Activated CD4-positive, alpha-beta T cell treated with anti-CD3 and anti-CD28 coated beads for 1 hour (primary cell): ENCODE measurements around the gene IGF1R.

Experiments used
- DNase-seq: peaks from one replicate; pipeline ENCODE4 v3.0.0-alpha.2; 2020

IGF1R gene

DNA sequence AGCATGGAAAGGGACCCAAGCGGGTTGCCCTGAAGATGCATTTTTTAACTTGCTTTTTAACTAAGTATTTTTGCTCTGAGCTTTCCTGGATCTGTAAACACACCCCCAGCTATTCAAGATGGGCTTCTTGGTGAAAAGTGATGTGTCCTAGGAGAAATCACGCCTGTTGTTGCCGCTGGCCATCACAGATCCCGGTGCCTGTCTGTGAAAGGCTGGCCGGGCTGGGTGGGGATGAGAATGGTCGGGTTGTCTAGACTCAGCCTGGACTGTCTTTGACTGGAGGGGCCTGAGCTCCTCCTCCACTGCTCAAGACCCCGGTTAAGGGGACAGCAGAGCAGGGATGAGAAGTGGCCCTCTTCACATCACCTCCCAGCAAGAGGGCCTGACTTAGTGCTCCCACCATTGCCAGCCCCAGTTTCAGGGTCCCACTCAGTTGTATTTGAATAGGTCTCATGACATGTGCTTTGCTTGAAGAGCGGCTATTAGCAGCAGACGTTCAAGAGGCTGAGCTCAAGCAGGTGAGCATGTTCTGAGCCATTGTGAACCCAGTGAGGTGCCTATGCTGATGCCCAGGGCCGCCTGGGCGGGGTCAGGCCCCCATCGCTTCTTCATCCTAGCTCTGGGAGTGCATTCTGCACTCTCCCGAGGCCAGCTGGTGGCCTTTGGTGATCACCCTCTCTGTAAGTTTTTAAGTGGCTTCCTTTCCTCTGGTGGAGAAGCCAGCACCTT is 79.9 kb downstream of the IGF1R start:
- no peak for DNase-seq

- DNase-seq: no peak
Measured at GRCh38 chr15:98728811-98729160, 80.4 kb downstream of the IGF1R start.

- DNase-seq: no peak
Measured at GRCh38 chr15:98729446-98730042, 81.2 kb downstream of the IGF1R start.

GRCh38 chr15:98730860-98731711 is 82.7 kb downstream of the IGF1R start:
- no peak for DNase-seq

DNA sequence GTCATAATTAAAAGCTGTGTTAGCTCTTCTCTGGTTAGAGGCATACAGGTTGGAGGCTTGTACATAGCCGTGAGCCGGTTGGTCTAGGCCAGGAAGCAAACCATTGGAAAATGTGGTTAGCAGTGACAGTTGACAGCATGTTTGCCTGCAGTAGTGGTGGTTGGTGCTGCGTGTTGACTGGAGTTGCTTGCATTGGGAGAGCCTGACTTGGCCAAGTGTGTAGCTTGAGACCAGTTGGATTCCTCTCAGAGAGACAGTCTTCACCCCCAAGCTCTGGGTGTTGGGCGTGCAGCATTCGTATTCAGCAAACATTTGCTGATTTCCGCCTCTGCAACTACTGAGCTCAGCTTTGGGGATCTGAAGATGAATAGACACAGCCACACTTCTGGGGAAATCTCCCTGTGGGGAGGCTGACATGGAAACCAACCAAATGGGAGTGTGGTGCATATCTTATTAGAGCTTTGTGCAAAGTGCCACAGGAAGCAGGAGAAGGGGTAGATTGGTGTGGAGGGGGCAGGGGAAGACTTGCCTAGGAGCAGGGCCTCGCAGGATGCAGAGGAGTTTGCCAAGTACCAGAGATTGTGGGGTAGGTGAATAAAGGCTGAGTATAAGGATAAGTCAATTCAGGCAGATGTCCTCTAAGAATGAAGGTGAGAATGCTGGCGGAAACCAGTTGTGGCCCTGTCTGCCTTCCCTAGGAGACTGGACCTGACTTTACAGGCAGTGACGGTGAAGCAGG is 83.5 kb downstream of the IGF1R start:
- no peak for DNase-seq

DNA sequence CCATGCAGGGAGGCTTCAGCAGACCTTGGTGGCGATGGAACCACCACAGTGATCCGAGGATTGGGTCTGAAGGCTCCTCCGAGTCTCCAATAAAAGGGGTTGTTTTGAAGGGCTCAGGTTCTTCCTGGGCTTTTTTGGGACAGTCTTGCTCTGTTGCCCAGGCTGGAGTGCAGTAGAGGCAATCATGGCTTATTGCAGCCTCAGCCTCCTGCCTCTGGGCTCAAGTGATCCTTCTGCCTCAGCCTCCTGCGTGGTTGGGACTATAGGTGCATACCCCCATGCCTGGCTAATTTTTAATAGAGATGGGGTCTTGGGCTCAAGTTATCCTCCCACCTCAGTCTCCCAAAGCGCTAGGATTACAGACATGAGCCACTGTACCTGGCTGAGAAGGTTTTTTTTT is 84.8 kb downstream of the IGF1R start:
- no peak for DNase-seq

GRCh38 chr15:98734466-98735199 is 86.3 kb downstream of the IGF1R start:
- no peak for DNase-seq

GRCh38 chr15:98735304-98735703 is 87.0 kb downstream of the IGF1R start:
- DNase-seq: no peak

DNA sequence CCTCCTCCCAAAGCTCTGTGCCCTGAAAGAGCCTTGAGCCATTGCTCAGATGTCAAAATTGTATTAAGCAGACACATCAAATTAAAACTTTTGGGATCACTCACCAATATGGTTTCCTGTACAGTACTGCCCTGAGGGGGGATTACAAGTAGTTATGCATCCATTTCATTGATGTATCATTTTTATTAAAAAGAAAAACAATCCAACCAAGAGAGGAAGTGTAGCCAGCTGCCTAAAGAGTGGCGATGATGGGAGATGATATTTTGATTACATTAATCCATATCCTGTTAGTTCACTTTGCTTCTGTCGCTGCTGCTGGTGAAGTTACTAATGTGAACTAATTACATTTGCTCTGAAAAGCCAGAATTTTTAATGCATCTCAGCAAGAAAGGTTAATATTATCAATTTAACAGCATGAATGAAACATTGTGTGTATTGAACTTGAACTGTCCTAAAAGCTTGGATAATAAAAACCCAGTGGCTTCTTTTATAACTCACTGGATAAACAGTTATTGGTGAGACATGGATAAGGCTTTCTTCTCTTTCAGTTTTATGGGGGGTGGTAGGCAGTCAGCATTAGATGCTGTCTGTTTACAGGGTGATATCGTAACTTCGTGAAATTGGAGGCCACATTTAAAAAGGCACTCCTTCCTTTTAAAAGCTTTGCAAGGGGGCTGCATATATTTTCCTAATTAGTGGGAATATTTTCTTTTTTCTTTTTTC is 87.7 kb downstream of the IGF1R start:
- no peak for DNase-seq

DNA sequence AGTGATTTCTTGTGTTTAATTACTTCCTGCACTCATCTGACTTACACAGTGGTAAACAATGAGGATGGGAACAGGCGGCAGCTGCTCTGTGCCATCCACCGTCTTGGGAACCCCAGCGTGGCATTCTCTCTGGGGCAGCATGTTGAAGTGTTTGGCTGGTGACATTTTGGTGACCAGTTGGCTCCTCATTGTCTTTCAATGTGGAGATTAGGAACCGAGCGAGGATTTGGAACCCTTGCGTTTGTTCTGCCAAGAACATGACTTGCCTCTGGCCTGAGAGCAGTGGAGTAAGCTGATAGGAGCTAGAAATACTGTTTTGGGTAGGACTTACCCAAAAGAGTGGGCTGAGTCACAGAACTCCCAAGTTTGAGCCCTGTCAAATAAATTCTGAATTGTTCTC is 88.8 kb downstream of the IGF1R start:
- no peak for DNase-seq

DNA sequence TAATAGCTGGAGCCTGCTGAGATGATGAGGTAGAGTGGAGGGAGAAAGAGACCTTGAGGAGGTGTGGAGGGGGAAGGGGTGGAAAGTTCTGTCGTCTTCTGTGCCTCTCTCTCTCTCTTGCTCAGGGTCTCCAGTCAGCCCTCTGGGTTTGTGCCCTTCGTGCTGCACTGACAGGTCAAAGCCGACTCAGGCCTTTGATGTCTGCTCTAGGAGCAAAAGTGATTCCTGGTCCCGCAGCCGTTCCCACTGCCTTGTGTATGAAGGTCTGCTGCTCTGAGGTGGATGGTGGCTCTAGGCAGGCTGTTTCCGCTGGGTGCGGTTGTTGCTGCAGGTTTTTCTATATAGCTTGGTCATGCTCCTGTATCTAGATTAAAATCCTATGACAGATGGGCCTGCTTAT is 89.4 kb downstream of the IGF1R start:
- no peak for DNase-seq

- DNase-seq: no peak
Measured at GRCh38 chr15:98738689-98739401, 90.5 kb downstream of the IGF1R start.

GRCh38 chr15:98740295-98740694 is 92.0 kb downstream of the IGF1R start:
- DNase-seq: no peak

- no peak for DNase-seq
Measured at GRCh38 chr15:98740963-98741362, 92.6 kb downstream of the IGF1R start.

- no peak for DNase-seq
Measured at GRCh38 chr15:98743177-98743576, 94.8 kb downstream of the IGF1R start.

DNA sequence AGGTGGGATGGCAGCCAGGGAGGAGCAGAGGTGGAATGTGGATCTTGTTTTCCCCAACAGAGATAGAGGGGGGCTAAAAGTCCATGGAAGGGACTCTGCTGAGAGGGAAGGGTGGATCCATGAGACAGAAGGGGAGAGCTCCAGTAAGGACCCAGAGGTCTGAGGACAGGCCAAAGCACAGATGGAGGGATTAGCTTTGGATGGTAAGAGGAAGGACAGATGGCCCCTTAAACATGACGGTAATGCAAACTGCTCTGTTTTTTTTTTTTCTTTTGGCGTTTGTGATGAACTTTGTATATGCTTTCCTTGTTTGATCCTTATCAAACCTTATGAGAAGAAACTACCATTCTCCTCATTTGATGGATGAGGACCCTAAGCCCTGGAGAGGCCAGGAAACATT is 96.2 kb downstream of the IGF1R start:
- DNase-seq: no peak

DNA sequence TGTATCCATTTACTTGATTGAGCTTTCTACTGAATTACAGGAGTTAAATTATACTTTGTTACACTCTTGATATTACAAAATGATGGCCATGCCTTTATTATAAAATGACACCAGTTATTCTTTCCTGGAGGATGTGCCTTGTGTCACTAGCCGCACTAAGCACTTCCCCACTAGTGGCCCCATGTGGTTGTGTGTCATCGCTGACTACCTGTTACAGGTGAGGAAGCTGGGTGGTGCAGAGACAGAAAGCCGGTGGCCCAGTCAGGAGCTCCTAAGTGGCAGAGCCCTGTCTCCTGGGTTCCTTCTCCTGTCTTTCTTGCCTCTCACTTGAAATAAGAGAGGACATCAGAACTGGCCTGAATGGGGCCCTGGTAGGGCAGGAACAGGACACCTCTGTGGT is 96.8 kb downstream of the IGF1R start:
- DNase-seq: no peak

- DNase-seq: no peak
Measured at GRCh38 chr15:98745650-98746374, 97.5 kb downstream of the IGF1R start.

DNA sequence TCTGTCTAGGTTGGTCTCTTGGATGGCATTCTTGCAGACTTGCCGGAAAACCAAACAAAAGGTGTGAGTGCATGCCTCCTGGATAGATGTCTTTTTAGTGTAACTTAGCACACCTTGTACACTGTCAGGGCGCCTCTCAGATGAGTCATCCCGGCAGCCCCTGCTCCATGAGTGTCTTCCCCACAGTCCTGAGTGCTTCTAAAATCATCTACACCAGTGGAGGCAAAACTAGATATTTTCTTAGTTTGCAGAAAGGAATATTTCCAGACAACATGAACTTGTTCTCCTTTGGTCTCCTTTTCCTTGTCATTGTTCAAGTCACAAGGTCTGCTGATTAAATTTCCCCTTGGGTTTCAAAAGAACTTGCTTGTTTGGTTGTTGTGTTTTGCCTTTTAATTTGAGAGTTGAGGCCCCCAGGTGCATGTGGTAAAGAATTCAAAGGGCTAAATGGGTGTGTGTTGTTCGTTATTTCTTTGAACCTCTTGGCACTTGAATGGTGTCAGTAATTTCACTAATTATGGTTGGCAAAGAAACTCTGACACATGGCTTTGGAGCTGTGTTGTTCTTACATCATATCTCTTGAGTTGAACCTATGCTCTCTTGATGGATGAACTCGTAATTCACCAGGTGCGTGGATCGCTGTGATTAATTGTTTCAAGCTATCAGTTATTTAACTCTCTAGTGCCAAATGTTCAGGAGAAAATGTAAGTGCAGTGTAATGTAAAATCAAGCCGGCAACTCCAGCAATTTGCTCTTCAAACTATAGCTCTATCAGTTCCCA is 98.2 kb downstream of the IGF1R start:
- DNase-seq: no peak

- no peak for DNase-seq
Measured at GRCh38 chr15:98751767-98752166, 103.4 kb downstream of the IGF1R start.
